NCI-H2196 (cell line): ENCODE measurements around the gene GLRX.
"Not testable (repeated sequence)": the region's sequence is repeated elsewhere in the genome, so short reads cannot be mapped to it uniquely, and the experiment has no call there.

ENCODE experiments used
- DNase-seq: peaks from one replicate; lab custom pipeline; 2025; ENCODE audit not compliant: unreplicated experiment; lab: John Stamatoyannopoulos, UW

GLRX gene

GRCh38 chr5:95853490-95853889 lies 31.0 kb upstream of the GLRX start:
- no peak for DNase-seq

GRCh38 chr5:95852567-95852966 lies 30.0 kb upstream of the GLRX start:
- no peak for DNase-seq

DNA sequence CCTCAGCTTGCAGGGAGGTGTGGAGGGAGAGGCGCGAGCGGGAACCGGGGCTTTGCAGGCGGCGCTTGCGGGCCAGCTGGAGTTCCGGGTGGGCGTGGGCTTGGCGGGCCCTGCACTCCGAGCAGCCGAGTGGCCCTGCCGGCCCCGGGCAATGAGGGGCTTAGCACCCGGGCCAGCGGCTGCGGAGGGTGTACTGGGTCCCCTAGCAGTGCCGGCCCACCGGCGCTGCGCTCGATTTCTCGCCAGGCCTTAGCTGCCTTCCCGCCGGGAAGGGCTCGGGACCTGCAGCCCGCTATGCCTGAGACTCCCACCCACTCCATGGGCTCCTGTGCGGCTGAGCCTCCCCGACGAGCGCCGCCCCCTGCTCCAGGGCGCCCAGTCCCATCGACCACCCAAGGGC lies 28.6 kb upstream of the GLRX start:
- not testable (repeated sequence) for DNase-seq

DNA sequence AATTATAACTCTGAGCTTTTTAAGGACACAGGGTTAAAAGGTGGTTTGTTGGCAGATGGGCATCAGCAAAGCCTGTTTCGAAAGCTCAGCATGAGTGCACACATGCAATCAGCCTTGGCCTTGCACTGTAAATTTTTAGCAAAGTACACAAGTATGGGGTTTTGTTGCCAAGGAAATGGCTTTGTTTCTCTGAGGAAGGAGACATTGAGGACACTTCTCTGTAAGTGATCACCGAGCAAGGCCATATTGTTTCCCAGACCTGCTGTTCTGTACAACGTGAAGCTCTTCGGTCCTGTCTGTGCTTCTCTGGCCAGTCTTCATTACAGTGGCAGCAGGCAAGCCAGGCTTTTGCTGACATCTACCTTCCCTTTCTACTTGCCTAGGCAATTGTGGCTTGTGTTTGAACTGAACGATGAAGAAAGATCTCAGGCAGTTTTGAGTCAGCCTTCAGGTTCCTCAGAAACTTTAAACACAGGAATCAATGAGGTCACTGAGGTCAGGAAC lies 27.9 kb upstream of the GLRX start:
- no peak for DNase-seq

- no peak for DNase-seq
Measured at GRCh38 chr5:95848701-95849100, 26.2 kb upstream of the GLRX start.

GRCh38 chr5:95847261-95847592 lies 24.7 kb upstream of the GLRX start:
- DNase-seq = no peak

DNA sequence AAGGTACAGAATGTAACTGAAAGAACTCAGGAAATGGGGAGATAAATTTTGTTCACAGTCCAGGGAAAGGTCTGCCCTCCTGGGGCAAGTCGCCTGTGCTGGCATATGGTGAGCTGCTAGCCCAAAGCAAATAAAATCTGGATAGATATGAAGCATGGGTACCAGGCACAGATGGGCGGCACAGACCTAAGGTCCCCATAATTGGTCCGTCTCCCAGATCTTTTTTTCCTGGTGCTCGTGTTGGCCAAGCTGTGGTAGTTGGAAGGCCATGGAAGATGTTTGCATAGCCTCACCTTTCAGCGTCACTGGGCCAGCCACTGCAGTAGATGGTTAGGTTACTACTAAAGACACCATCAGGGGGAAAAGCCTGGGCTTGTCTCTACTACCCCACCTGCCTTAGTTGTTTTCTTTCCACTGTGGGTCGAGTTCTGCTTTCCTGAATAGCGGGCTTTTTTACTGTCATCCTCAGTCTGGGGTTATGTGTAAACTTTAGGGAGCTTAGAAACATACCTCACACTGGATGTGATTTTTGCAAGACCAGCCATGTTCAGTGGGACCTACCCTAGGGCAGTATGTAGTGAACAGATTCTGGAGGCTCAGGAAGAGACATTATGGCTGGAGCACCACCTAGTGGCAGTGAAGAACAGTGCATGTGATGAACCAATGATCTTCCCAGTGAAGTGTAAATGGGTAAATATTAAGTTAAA lies 24.2 kb upstream of the GLRX start:
- peak; percentile 53 for DNase-seq

GRCh38 chr5:95845391-95845790 lies 22.9 kb upstream of the GLRX start:
- no peak for DNase-seq

- no peak for DNase-seq
Measured at GRCh38 chr5:95843733-95844223, 21.3 kb upstream of the GLRX start.

DNA sequence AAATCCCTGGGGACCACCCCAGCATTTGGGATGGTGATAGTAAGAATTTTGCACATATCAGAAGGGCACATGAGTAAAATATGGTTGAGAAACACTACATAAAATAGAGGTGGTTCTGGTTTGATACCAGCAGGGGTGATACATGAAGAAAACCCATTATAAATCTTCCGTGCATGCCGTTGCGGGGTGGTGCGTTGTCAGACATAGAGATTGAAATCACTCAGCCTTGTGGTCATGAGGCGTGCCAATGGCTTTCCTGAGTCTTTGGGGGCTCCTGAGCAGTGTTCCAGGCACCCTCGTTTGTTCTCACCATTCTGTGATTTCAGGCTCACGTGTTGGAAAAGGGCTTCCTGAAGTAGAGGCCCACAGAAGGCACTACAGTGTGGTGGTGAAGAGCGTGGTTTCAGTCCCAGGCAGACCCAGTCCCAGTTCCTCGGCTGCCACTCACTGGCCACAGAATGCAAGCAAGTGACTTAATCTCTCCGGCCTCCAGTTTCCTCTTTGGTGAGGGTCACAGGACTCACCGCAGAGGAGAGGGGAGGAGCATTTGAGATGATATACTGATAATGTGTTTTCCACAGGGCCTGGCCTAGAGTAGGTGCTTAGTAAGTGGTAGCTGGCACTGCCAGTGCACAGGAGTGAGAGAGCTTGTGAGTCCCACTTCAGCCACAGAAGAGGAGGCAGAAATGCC lies 20.5 kb upstream of the GLRX start:
- no peak for DNase-seq

GRCh38 chr5:95841914-95842812 lies 19.6 kb upstream of the GLRX start:
- no peak for DNase-seq

DNA sequence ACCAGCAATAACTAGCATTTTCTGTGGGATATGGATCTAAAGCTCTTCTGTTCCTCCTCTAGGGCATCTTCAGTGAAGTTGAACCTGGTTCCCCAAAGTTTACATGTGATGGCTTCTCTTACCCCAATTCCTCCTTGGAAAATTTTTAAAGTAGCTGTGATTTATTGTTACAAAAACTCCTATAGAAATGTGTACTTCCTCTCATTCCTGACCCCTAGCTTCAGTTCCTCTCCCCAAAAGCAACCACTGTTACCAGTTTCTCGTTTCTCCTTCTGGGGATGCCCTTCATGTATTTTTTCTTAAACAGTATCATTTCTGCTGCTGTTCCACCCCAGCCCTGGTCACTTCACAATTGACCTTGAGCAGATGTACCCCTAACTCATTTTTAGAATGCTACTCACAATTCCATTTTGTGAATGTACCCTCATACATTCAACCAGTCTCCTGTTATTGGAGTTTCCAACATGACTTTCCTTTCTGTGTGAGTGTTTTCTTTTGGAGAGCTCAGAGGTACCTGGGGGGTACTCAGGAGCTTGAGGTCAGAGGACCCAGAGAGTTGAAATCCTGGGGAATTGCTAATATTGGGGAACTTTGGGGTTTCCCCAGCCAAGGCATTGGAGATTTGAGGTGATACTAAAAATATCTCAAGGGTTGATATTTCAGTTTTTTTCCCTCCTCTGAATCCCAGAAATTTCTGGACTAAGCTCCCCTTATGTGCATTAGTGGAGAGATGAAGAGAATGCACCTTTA lies 18.6 kb upstream of the GLRX start:
- no peak for DNase-seq

DNA sequence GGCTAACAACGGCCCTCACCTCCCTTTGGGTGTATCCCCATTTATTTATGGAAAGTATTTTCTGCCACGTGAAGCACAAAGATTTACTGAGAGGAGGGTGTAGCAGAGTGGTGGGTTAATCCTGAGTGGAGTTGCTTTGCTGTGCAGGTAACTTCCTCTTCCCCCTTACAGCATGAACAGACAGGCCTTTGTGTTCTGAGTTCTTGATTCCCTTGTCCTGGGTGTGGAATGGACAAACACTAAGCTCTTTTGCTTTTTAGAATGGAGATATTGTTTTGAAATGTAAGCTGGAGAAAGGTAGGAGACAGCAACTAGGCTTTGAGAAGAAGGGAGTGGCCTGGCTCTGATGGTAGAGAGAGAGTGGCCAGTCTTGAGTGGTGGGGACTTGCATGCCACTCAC lies 17.1 kb upstream of the GLRX start:
- DNase-seq = no peak

- no peak for DNase-seq
Measured at GRCh38 chr5:95838556-95838955, 16.0 kb upstream of the GLRX start.

DNA sequence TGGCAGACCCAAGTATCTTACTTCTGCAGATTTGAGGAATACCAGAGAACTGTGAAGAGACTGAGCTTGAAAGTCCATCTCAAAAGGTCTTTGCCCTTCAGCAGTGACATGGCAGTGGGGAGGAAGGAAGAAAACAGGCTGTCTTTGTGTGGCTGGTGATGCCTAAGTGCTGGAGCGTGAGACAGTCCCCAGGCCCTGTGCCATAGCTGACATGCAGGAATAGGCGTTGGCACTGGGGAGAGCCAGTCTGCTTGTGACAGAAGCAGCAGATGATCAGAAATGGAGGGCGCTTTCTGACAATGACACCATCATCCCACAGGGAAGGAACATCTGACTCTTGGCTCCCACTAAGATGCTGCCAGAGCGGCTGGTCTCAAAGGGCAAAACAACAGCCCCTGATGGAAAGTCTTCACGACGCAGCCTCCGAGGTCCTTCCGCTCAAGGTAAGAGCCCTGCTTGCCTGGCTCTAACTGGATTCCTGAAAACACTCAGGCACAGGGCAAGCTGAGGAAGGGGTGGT lies 15.5 kb upstream of the GLRX start:
- DNase-seq = no peak

- no peak for DNase-seq
Measured at GRCh38 chr5:95837492-95837891, 15.0 kb upstream of the GLRX start.

DNA sequence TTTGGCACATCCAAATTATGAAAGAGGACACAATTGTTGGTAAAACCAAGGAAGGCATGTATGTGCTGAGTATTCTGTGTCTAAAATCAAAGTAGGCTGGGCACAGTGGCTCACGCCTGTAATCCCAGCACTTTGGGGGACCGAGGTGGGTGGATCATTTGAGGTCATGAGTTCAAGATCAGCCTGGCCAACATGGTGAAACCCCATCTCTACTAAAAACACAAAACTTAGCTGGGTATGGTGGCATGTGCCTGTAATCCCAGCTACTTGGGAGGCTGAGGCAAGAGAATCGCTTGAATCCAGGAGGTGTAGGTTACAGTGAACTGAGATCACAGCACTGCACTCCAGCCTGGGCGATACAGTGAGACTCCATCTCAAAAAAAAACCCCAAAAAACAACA lies 14.4 kb upstream of the GLRX start:
- DNase-seq = not testable (repeated sequence)

- no peak for DNase-seq
Measured at GRCh38 chr5:95836544-95836943, 14.0 kb upstream of the GLRX start.

DNA sequence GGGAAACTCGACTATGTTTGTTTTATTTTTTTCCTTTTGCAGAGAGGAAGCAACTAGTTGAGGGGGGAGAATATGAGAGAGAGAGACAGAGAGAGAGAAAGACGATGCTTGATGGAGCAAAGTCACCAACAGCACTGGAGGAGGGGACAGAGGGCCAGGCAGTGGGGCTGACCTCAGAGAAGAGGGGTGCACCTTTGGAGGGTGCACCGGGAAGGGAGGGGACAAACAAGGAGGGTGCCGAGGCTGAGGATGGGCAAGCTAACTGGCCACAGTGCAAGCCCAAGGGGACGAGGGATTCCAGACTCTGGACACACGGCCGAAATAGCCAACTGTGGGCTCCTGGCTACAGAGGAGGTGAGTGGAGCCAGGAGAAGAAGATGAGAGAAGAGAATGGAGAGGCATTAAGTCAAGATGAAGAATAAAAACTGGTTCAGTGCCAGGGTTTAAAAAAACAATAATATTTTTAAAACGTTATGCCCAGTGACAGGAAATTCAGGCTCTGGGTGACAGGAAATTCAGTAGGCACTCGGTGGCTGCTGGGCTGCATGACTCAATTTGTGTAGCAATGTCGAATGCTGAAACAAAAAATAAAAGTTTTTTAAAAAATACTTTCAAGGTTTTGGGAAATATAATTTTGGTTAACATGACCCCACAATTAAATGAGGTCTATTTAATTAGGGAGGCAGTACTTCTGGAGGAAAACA lies 13.3 kb upstream of the GLRX start:
- DNase-seq = no peak

GRCh38 chr5:95832664-95833063 lies 10.1 kb upstream of the GLRX start:
- DNase-seq = no peak
